ENCODE results near the gene CYRIA.

CYRIA gene

DNA sequence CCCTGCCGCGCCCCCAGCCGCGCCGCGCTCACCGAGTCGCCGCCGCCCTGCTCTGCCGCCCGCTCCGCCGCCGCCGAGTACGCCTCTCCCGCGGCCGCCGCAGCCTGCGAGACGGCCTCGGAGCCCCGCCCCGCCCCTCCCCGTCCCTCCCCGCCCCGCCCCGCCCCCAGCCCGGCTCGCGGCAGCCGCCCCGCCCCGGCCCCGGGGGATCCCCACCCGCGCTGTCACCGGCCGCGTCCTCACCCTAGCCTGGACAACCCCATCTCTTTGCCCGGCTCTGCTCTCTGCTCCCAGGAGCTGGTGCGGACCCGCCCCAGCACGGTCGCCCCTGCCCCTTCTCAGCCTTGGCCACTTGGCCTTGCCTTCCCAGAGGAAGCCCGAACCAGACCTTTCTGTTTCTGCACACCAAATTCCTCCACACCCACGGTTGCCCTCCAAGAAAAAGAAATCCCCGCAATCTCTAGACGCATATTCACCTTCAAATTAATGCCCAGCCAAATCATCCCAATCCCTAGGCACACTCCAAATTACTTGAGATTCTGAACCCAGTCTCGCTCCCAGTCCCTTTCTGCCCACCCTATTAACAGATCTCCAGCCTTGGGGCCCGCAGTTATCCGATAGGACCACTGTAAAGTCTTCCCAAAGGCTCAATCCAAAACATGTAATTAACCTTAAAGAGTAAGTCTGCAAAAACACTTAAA is at the start of gene CYRIA:
Gene CYRIA, minus strand, starts transcription at position 87 of the 701 bp plus-strand sequence. CDS start 77,715 bp downstream, outside the sequence.
- no peak for DNase-seq (ENCODE audit: low read depth)

DNA sequence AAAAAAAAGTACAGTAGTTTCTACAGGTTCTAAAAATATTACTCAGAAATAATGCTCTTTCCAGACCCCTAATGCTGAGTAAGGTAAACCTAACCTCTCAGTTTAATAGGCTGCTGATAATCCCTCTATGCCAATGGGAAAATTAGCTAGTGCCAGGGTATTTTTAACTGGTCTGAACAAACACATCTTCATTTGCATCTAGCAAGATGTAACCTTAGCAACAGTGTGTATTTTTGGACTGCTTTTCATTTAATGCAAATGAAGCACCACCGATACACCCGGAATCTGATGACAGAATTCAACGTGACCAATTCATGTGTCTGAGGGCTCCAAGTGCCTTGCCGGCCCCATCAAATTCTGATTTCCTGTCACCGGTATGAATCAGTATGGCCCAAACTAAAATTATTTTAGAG is 47.4 kb upstream of the CYRIA start:
- DNase-seq (ENCODE audit: low read depth), result no peak

DNA sequence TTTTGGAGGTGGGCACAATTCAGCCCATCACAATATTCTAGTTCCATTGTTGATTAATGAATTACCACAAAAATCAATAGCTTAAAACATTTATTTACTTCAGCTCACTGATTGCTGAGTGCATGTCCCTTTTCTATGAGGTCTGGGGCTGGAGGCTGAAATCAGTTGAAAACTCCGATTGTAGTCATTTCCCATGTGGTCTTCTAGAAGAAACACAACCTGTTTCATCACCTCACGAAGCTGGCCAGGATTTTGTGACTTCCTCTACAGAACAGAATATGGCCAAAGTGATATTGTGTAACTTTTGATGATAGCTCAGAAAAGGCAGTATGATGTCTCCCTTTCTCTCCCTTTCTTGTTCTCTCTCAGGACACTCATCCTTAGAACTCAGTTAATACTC is 44.1 kb upstream of the CYRIA start:
- no peak for DNase-seq (ENCODE audit: low read depth)

DNA sequence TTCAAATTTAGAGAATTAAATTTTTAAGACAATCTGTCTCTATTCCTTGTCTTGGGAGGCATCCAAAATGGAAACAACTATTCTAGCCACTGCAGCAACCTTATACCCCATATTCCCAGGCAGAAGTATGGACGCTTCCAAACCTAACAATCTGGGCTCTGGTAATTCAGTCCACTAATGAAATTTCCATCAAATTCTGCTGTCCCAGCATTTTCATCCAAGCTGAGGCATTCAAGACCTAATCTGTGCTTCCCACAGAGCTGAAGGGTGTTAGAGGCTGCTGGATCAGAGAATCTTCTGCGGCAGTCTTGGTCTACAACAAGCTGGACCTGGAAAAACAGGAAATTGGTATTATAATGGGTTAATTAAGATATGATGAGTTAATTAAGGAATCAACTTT is 42.5 kb upstream of the CYRIA start:
- DNase-seq (ENCODE audit: low read depth), result no peak

DNA sequence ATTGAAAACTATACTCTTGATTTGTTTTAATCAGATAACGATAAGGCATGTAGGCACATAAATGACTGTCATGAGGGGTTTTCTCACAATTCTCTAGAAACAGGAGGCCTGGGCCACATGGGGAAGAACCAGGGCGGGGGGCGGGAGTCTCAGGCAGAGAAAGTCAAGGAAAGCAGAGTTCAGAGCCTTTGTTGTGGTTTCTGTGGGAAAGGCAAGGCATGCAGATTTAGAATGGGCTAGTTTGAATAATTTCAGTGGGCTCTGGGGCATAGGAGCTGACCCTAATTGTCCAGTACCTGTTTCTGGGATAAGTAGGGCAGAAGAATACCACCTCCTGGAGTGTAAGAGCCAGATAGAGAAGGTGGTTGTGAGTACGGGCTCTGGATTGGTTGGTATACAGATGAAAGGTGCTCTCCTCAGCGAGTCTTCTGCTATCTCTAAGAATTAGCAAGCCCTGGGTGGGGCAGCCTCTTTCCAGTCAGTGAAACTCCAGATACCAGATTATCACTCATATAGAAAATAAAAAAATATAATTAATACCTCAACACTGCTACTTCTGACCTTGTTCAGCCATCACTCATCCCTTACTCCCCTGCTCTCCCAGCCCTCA is 41.5 kb upstream of the CYRIA start:
- DNase-seq (ENCODE audit: low read depth), result no peak

DNA sequence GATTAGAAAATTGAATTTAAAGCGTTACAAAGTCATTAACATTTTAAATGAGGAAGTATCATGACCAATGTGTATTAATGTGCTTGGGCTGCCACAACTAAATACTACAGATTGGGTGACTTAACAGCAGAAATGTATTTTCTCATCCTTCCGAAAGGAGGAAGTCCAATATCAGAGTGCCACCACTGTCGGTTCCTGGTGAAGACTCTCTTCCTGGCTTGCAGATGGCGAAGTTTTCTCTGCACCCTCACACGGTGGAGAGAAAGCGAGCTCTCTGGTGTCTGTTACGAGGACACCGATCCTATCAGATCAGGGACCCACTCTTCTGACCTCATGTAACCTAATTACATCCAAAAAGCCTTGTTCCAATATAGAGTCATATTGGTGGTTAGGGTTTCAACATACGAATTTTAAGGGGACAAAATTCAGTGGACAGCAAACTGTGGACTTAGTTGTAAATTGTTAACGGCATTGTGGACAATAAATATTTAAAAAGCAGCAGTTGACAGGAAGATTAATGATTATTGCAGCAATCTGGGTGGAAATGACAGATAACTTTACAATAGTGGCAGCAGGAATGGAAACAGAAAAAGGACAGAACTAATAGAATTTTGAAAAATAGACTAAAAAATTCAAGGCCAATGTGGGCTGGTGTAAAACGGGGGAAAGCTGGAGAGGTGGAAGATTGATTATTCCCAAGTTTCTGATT is 35.1 kb upstream of the CYRIA start:
- no peak for DNase-seq (ENCODE audit: low read depth)

DNA sequence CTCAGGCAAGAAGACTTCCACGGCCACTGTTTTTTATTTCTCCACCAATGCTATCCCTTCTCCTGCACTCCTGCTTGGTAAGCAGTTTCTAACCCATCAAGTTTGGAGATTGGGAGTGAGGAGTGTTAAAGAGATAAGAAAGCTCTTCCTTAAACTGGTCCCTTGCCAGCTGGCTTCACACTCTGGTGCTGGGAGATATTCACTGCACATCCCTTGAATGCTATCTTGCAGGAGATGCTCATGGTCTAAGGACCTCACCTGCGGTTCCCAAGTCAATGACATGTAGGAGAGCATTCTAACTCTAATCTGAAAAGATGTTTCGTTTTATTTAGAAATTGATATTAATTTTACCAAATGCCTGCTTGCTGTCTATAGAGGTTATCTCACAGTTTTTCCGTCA is 28.2 kb upstream of the CYRIA start:
- no peak for DNase-seq (ENCODE audit: low read depth)

DNA sequence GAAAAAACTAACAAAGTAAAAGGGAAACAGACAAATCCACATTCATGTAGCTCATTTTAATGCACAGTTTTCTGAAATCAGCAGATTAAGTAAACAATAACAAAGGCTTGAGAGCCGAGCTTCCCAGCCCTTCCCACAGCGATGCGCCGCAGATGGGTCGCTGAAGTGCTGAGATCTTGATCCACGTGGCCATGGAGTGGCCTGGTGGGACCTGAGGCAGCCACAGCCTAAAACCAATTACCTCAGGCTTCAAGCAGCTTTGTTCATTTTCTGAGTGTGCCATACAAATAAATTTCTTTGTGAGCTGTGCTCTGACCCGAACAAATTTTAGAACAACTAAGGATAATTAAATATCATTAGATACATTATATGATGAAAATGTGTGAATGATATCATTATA is 25.6 kb upstream of the CYRIA start:
- no peak for DNase-seq (ENCODE audit: low read depth)

DNA sequence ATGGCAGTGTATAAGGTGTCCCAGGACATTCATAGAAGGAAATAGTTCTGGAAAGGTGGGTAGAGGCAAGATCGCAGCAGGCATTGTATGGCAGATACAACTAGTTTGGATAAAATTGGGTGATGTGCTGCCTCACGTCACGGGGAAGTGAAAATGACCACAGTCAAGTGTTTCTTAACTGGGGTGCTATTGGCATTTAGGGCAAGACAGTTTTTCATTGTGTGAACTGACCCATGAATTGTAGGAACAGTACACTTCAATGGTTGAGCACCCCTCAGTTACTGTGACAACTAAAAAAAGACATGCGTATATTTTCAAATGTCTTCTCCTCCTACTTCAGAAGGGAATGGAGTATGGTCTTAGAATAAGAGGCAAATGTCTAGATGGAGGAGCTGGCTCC is 22.3 kb upstream of the CYRIA start:
- DNase-seq (ENCODE audit: low read depth), result no peak

DNA sequence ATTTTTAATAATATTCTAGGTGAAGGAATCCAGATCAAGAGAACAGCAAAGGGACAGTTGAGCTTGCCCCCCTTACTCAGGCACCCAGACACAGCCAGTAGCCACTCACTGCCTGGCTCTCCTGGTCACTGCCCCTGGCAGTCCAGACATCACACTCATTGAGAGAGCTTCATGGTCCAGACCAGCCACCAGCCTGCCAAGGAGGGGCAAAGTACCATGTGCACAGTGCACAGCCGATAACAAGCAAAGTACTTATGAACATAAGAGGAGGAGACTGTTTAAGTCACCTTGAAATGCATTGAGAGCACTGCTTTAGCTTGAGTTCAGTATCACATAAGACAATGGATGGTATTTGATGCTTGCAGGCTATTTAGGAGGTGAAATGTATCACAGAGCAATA is 21.6 kb upstream of the CYRIA start:
- no peak for DNase-seq (ENCODE audit: low read depth)

DNA sequence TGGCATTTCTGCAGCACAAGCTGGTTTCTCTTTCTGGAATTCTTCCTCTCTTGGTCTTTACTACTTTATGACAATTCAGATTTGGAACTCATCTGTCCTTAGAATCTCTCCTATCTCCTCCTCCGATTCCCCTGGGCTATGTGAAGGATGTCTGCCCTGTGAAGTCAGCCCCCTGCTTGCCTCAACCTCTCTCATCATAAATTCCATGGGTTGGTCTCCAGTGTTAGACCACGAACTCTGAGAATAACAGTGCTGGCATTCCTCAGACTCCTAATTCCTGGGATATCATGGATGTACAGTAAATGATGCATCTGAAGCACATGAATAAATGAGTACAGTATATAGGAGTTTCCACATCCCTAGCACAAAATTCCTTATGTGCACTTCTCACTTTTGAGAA is 21.0 kb upstream of the CYRIA start:
- DNase-seq (ENCODE audit: low read depth), result no peak

DNA sequence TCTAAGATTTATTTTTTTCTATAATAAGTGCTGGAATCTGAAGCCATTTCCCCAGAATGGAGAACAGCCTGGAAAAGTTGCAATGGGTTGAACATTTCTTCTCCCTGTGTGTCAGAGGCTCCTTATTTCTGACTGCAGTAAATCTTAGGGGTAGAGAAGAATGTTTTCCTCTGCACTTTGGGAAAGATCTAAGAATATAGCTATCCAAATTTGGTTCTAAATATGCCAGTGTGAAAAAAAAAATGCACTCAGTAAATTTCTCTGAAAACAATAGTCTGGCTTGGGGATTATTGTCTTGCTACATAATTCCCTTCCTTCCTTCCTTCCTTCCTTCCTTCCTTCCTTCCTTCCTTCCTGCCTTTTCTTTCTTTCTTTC is 19.7 kb upstream of the CYRIA start:
- no peak for DNase-seq (ENCODE audit: low read depth)

DNA sequence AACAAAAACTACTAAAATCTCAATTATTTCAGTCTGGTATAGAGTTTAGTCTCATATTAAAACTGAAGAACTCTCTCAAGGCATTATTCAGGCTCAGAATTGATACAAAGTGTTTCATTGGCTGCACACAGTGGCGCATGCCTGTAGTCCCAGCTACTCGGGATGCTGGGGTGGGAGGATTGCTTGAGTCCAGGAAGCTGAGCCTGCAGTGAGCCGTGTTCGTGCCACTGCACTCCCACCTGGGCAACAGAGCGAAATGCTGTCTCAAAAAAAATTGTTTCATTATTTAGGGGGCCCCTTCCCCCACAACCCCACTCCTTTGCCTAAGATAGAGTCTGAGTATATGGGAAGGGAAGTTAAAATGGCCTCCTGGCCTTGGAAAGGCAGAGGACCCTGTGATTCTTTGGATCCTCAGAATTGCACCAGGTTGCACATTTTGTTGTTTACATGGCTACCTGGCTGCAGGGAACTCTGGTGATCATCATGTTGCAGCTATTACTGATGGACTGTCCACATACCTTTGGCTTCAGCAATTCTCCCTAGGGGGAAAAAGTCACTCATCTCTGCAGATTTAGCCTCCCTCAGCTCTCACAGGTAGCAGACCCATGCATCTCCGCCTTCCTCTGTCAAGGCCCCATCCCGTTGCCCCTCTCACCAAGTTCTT is 19.2 kb upstream of the CYRIA start:
- DNase-seq (ENCODE audit: low read depth), result no peak

DNA sequence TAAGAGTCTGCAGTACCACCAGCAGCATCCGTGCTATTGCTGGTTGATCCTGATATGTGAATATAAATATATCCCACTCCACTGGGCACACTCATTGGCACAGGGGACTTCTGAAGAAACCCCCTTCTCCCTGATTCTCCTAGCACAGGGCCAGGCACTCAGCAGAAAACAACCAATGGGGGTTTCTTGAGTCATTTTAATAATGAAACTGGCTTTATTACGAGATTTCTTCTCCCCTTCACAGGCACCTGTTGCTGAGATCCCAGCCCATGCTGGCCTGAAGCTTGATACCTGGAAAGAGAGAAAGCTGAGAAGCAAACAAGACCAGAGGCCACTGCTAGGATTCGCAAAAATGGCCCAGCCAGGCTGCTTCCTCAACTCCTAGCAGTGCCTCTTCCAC is 17.9 kb upstream of the CYRIA start:
- no peak for DNase-seq (ENCODE audit: low read depth)

DNA sequence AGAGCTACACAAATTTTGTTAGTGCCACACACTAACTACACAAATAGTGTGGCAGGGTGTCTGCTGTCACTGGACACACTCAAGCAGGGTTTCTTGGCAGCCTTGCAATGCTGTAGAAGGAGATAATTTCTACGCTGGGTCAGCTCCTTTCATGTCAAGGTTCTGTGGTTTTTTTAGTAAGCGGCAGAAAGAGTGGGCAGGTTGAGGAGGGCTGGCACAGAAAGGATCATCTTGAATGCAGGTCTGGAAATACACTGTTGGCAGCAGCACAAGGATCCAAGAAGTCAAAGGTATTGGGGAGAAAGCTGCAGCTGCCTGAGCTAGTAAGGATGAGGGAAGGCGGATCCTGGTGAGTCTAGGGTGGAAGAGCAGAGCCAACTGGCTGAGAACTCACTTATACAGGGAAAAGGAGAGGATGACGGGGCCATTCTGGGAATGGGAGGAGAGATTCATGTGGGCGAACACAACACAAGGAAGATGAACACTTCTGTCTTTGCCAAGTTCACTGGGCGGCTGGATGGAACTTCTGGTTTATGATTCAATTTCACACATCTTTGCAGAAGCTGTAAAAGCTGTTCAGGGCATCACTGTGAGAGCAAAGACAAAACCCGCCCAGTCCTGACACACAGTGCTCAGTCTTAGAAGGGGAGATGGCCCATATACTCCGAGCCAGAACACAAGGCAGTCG is 16.9 kb upstream of the CYRIA start:
- DNase-seq (ENCODE audit: low read depth), result no peak

DNA sequence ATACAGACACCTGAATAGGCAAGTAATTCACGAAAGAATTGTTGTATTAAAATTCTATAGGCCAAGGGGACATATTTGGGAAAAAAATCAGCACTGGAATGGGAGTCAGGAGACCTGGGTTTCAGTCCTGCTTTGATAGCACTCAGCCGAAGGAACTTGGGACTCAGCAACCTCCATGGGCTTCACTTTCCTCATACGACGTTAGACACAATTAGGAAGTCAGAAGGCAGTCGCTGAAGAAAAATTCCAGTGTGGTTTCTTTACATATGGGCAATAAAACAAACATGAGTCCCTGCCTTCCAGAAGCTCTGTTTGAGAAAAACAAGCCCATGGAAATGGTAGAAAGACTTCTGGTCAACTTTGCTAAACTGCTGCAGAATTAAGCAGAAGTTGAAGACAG is 15.1 kb upstream of the CYRIA start:
- DNase-seq (ENCODE audit: low read depth), result no peak

DNA sequence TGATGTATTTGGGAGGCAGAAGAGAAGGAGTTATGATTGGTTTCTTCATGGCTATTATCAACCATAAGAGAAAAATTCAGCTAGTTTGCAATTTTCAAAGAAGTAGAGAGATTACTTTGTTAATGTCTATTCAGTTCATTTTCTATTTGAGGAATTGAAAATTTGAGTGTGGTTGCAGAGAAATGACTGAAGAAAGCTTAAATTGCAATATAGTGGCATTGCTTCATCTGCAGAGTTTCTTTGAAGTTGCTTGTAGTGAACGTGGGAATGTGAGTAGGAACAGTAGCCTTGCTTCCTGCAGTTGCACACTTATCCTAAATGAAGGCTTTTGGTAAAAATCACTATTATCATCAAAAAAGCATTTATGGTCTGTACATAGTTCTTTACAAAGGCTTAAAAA is 14.7 kb upstream of the CYRIA start:
- no peak for DNase-seq (ENCODE audit: low read depth)

DNA sequence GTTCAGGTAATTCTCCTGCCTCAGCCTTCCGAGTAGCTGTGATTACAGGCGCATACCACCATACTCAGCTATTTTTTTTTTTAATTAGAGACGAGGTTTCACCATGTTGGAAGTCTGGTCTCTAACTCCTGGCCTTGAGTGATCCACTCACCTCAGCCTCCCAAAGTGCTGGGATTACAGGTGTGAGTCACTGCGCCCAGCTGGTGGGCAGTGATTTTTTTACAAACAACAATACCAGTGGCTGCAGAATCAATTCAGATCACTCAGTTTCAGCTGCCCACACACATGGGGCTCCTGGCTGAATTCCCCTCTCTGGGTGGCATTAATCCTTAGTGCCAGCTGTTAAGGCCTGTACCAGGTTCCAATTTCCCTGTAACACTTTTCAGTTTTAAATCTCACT is 13.3 kb upstream of the CYRIA start:
- DNase-seq (ENCODE audit: low read depth), result no peak

DNA sequence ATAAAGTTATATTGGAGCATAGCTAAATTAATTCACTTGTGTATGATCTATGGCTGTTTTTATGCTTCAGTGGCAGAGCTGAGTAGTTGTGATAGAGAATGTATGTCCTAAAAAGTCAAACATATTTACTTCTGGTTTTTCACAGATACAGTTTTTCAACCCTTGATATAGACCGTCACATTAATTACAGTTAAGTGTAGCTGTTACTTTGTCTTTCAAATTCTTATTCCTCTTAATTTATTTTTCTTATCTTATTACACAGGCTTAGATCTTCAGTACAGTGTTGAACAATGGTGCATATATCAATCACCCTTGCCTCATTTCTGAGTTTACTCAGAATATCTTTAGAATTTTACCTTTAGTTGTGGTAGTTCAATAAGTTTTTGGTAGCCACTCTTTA is 12.2 kb upstream of the CYRIA start:
- no peak for DNase-seq (ENCODE audit: low read depth)

DNA sequence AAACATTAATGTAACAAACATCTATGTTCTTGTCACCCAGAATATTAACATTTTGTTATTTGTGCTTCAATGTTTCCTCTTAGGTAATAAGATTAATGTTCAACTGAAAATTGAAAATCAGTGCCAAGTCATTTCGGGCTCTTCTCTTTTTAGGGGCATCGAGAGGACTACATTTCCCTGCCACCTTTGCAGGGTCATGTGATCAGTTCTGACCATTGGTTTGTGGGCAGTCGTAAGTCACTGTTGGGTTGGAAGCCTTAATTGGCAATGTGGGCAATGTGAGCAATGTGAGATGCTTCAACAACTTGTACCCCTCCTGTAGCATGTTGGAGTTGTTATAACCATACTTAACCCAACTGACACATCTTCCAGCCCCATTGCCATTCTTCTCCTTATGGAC is 10.1 kb upstream of the CYRIA start:
- no peak for DNase-seq (ENCODE audit: low read depth)

DNA sequence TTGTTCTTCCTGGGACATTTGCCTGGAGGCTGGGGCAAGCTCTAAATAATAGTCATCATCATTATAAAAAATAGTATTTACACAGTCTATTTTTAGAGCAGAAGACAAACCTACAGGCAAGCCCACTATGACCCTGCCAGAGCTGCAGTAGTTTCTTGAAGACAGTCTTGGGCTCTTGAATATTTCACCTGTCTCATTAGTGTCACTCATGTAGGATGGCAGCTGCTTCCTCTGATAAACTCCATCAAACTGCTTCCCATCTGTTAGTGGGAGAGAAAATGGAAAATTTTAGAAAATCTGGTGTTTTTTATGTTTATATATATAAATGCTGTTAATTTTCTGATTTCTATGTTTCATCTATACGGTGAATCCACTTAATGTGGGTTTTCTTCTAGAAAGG is 8.5 kb upstream of the CYRIA start:
- DNase-seq (ENCODE audit: low read depth), result no peak

DNA sequence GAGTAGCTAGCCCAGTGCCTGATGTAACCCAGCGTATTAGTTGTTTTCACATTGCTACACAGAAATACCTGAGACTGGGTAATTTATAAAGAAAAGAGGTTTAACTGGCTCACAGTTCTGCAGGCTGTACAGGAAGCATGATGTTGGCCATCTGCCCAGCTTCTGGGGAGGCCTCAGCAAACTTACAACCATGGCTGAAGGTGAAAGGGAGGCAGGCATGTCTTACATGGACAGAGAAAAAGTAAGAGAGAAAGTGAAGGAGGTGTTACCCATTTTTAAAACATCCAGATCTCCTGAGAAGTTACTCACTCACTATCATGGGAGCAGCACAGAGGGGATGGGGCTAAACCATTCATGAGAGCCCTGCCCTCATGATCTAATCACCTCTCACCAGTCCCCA is 6.1 kb upstream of the CYRIA start:
- DNase-seq (ENCODE audit: low read depth), result no peak

DNA sequence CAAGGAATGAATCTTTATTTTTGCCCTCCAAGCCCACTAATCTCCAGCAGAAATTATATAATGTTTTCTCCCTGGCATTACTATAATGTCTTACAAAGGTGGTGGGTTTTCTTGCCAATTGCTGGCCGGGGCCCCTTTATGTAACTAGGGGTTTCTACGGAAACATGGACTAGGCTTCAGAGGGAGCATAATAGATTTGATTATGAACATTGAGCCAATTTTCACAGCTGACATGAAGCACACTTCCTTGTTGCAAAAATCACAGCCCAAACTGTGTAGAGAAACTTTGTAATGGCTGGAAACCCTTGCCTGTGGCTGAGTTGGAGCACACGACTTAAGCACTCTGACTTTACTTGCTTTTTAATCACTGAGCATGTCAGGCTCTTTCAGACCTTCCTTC is 3.8 kb upstream of the CYRIA start:
- DNase-seq (ENCODE audit: low read depth), result no peak

Measured in activated T-helper 1 cell treated with Interleukin-2 at 50 U/mL for 16 hours (primary cell).